ENCODE data around the gene SIAH2. TPM values are rescaled to one million over a fixed set of nuclear protein-coding genes. Genes with fewer than 3 reads are reported as not detected.
A peak's percentile ranks its signal among the peaks of the same experiment; 100 is the strongest.

The SIAH2 gene
- total and polyA plus RNA-seq, 7 experiments from 2014 or later, result 13.9 to 39.2 (median 27.4) TPM

DNA sequence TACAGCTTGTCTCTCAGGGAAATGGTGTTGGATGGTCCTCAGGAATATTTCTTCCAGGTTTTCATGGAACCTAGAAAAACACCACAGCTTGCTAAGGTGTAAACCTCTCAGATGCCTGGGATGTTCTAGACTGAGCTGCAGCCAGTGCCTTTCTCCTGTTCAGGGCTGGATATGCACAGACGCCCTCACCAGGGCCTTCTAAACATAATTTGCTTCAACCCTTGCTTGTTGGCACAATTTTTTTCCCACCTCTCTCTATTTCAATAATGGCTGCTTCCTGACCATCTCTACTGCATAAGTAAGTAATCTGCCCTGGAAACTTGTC lies 28.2 kb downstream of the SIAH2 start:
- Histone ChIP-seq H3K4me3 (ENCODE audit: low read length) (no peak overlapping the region), H3K27ac (ENCODE audit: low read depth, low read length) (no peak overlapping the region), H3K9me3 (ENCODE audit: control insufficient read depth in 2 of 3, low read length in 3 of 3) (no peaks in the 10 kb centered on the region), H3K27me3 (ENCODE audit: control insufficient read depth in 2 of 2, insufficient read depth in 2 of 2, low read length in 2 of 2) (no peaks in the 10 kb centered on the region), H3K4me1 (ENCODE audit: control insufficient read depth in 2 of 2, insufficient read depth in 2 of 2, low read length in 2 of 2) (peaks cover 0 to 3% of the 10 kb centered on the region in 2 donors), H3K36me3 (ENCODE audit: control insufficient read depth in 2 of 3, insufficient read depth in 3 of 3, low read length in 3 of 3) (no peaks in the 10 kb centered on the region)
- Mint-ChIP-seq H3K36me3 (peaks cover 0 to 2% (median 0%) of the 10 kb centered on the region in 5 donors), H3K27me3 (no peaks in the 10 kb centered on the region), H3K27ac (no peak overlapping the region), H3K4me1 (peaks cover 9 to 29% (median 25%) of the 10 kb centered on the region in 7 donors), H3K9me3 (no peaks in the 10 kb centered on the region), H3K4me3 (no peak overlapping the region)
- DNase-seq, result no peak
- ChIA-PET CTCF (interaction anchor here (0.7 kb wide), 1 partner anchor 44 kb away, joined by 3 read pairs; no protein-coding TSS in a partner anchor), POLR2A (interaction anchor here (0.7 kb wide), 1 partner anchor 557 kb away, joined by 3 read pairs; no protein-coding TSS in a partner anchor)
- no peak for ATAC-seq
- intact Hi-C loops (cut with micrococcal nuclease), result no loop called here

DNA sequence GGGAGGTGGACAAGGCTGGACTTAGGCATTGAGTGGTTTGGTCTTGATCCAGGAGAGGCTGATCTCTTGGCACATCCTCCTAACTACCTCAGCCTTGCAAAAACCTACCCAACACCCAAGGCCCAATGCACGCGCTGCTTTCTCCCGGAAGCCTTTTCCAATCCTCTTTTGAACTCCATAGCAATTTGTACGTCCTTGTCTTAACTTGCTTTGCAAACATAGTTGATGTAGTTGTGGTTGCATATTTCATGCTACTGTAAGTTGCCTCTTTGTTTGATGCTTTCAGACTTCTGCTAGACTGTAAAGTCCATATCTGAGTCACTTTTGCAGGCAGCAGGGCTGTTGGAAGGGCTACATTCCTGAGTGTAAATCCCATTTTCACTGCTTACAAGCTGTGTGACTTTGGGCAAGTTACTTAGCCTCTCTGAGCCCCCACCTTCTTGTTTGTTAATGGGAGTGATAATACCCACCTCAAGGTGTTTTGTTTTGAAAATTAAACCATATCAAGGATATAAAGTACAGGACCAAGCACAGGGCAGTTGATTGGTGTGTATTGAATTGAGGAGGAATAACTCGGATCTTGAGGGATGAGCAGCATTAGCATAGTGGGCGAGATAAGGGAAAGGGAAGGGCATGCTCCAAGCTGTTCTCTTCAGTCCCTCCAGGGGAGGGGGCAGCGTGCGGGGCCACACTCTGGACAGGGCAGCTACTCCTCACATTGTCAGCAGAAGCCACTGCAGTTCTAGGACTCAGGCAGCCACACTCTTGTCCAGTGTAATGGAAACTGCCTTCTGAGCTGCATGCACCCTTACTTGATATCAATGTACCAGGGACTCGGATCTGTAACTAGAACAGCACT lies 28.8 kb downstream of the SIAH2 start:
- Mint-ChIP-seq H3K4me3 (no peak overlapping the region), H3K36me3 (peaks cover 0 to 2% (median 0%) of the 10 kb centered on the region in 5 donors), H3K27me3 (no peaks in the 10 kb centered on the region), H3K4me1 (peaks cover 4 to 24% (median 20%) of the 10 kb centered on the region in 7 donors), H3K9me3 (no peaks in the 10 kb centered on the region), H3K27ac (no peak overlapping the region)
- Histone ChIP-seq H3K4me1 (ENCODE audit: control insufficient read depth in 2 of 2, insufficient read depth in 2 of 2, low read length in 2 of 2) (no peaks in the 10 kb centered on the region), H3K9me3 (ENCODE audit: control insufficient read depth in 2 of 3, low read length in 3 of 3) (no peaks in the 10 kb centered on the region), H3K27me3 (ENCODE audit: control insufficient read depth in 2 of 2, insufficient read depth in 2 of 2, low read length in 2 of 2) (no peaks in the 10 kb centered on the region), H3K27ac (ENCODE audit: low read depth, low read length) (no peak overlapping the region), H3K36me3 (ENCODE audit: control insufficient read depth in 2 of 3, insufficient read depth in 3 of 3, low read length in 3 of 3) (no peaks in the 10 kb centered on the region), H3K4me3 (ENCODE audit: low read length) (no peak overlapping the region)
- DNase-seq (no peak), ATAC-seq (no peak)
- intact Hi-C loops (cut with micrococcal nuclease), result no loop called here
- ChIA-PET CTCF (interaction anchor here (0.7 kb wide), 1 partner anchor 45 kb away, joined by 3 read pairs; no protein-coding TSS in a partner anchor), POLR2A (no interaction called here)

DNA sequence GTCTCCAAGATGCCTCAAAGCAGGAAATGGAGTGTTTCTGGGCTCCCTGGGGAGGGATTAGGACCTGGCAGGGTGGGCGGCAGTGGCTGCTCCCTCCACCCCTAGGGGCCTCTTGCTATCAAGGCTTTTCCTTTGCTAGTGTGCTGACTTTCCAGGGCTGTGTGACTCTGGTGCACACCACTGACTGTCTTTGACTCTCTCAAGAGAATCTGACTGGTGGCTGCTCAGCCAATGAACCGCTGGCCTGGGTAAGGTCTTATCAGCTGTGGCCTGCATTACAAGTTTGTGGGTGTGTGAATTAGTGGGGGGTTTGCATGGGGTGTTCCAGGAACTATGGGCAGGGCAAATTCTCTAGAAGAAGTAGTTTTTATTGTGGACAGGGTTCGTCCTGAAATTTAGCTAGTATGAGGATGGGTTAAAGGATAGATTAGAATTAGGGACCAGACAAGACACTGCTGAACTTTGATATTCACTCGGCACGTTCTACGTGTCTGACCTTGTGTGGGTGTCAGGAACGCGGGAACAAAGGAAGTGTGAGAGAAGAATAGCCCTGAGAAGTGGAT lies 29.5 kb downstream of the SIAH2 start:
- peaks cover 4 to 23% (median 15%) of the 10 kb centered on the region in 7 donors for H3K4me1 Mint-ChIP-seq
- H3K4me3 Mint-ChIP-seq, result no peak overlapping the region
- no peaks in the 10 kb centered on the region for H3K9me3 ChIP-seq (ENCODE audit: control insufficient read depth in 2 of 3, low read length in 3 of 3)
- peaks cover 0 to 2% (median 0%) of the 10 kb centered on the region in 5 donors for H3K36me3 Mint-ChIP-seq
- no peaks in the 10 kb centered on the region for H3K4me1 ChIP-seq (ENCODE audit: control insufficient read depth in 2 of 2, insufficient read depth in 2 of 2, low read length in 2 of 2)
- H3K9me3 Mint-ChIP-seq, result no peaks in the 10 kb centered on the region
- H3K4me3 ChIP-seq (ENCODE audit: low read length), result no peak overlapping the region
- no peak for DNase-seq
- POLR2A ChIA-PET, result no interaction called here
- CTCF ChIA-PET, result no interaction called here
- intact Hi-C loops (cut with micrococcal nuclease), result no loop called here
- no peaks in the 10 kb centered on the region for H3K27me3 ChIP-seq (ENCODE audit: control insufficient read depth in 2 of 2, insufficient read depth in 2 of 2, low read length in 2 of 2)
- H3K36me3 ChIP-seq (ENCODE audit: control insufficient read depth in 2 of 3, insufficient read depth in 3 of 3, low read length in 3 of 3), result no peaks in the 10 kb centered on the region
- H3K27ac ChIP-seq (ENCODE audit: low read depth, low read length), result no peak overlapping the region
- no peak overlapping the region for H3K27ac Mint-ChIP-seq
- no peaks in the 10 kb centered on the region for H3K27me3 Mint-ChIP-seq
- peak; percentile 54 for ATAC-seq

GRCh38 chr3:150729682-150730360 lies 33.1 kb downstream of the SIAH2 start:
- peaks cover 0 to 10% (median 0%) of the 10 kb centered on the region in 7 donors for H3K4me1 Mint-ChIP-seq
- H3K36me3 ChIP-seq (ENCODE audit: control insufficient read depth in 2 of 3, insufficient read depth in 3 of 3, low read length in 3 of 3), result no peaks in the 10 kb centered on the region
- no peaks in the 10 kb centered on the region for H3K9me3 Mint-ChIP-seq
- H3K27me3 Mint-ChIP-seq, result no peaks in the 10 kb centered on the region
- H3K27ac Mint-ChIP-seq, result no peak overlapping the region
- H3K27me3 ChIP-seq (ENCODE audit: control insufficient read depth in 2 of 2, insufficient read depth in 2 of 2, low read length in 2 of 2), result no peaks in the 10 kb centered on the region
- H3K27ac ChIP-seq (ENCODE audit: low read depth, low read length), result no peak overlapping the region
- no peak overlapping the region for H3K4me3 Mint-ChIP-seq
- H3K36me3 Mint-ChIP-seq, result peaks cover 0 to 7% (median 0%) of the 10 kb centered on the region in 5 donors
- intact Hi-C loops (cut with micrococcal nuclease), result no loop called here
- DNase-seq (no peak), ATAC-seq (no peak)
- H3K4me1 ChIP-seq (ENCODE audit: control insufficient read depth in 2 of 2, insufficient read depth in 2 of 2, low read length in 2 of 2), result no peaks in the 10 kb centered on the region
- POLR2A ChIA-PET, result no interaction called here
- no peak overlapping the region for H3K4me3 ChIP-seq (ENCODE audit: low read length)
- CTCF ChIA-PET, result no interaction called here
- no peaks in the 10 kb centered on the region for H3K9me3 ChIP-seq (ENCODE audit: control insufficient read depth in 2 of 3, low read length in 3 of 3)

DNA sequence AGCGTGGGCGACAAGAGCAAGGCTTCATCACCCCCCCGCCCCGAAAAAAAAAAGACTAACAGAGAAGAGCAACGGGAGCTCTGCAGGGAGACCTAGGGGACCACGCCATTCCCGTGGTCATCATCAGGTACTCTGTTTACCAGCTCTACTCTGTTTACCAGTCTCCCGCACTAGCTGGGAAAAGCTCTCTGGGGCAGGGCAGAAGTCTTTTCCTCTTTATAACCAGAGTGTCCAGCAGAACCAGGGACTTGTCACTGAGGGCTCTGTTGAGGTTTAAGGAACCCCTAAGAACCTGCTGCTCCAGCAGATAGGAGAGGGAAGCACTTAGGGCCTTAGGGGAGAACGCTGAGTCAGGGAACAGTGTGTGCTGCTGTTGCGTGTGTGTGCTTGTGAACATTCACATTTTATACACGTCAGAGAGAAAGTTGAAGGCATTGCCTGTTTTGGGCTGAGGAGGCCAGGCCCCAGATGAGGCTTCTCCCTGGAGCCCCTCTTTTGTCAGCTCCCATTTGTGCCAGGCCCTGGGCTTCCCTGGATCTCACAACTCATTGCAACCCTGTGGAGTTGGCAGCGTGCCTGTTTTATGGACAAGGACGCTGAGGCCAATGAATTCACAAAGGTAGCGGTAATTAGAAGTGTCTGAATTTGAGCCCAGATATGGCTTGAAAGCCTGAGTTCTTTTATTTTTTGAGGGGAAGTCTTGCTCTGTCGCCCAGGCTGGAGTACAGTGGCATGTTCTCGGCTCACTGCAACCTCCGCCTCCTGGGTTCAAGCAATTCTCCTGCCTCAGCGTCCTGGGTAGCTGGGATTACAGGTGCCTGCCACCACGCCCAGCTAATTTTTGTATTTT lies 35.1 kb downstream of the SIAH2 start:
- no peak for DNase-seq
- ATAC-seq, result no peak
- Histone ChIP-seq H3K27ac (ENCODE audit: low read depth, low read length) (no peak overlapping the region), H3K4me1 (ENCODE audit: control insufficient read depth in 2 of 2, insufficient read depth in 2 of 2, low read length in 2 of 2) (no peaks in the 10 kb centered on the region), H3K9me3 (ENCODE audit: control insufficient read depth in 2 of 3, low read length in 3 of 3) (no peaks in the 10 kb centered on the region), H3K36me3 (ENCODE audit: control insufficient read depth in 2 of 3, insufficient read depth in 3 of 3, low read length in 3 of 3) (no peaks in the 10 kb centered on the region), H3K4me3 (ENCODE audit: low read length) (no peak overlapping the region), H3K27me3 (ENCODE audit: control insufficient read depth in 2 of 2, insufficient read depth in 2 of 2, low read length in 2 of 2) (no peaks in the 10 kb centered on the region)
- Mint-ChIP-seq H3K36me3 (peaks cover 0 to 7% (median 0%) of the 10 kb centered on the region in 5 donors), H3K27me3 (no peaks in the 10 kb centered on the region), H3K4me1 (peaks cover 0 to 16% (median 2%) of the 10 kb centered on the region in 7 donors), H3K9me3 (no peaks in the 10 kb centered on the region), H3K4me3 (no peak overlapping the region), H3K27ac (no peak overlapping the region)
- ChIA-PET POLR2A (no interaction called here), CTCF (interaction anchor here (1.1 kb wide), 1 partner anchor 40 kb away, joined by 3 read pairs; no protein-coding TSS in a partner anchor)
- intact Hi-C loops (cut with micrococcal nuclease), result no loop called here

DNA sequence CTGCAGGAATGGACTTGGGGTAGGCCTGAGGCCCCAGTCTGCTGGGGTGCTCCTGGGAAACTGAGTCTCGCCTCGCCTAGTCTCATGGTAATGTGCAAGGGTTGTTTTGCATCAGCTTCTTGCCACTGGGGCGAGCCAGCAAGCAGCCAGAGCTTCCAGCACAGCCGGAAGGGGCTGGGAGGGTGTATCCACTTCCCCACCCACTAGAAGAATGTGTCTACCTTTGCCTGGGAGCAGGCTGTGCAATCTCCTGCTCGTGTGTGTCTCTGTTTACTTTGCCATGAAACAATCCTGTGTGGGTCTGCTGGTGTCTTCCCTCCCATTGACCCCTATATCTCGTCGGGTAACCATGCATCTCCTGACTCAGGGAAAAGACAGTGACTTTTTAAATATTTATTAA lies 37.4 kb downstream of the SIAH2 start:
- no peaks in the 10 kb centered on the region for H3K9me3 Mint-ChIP-seq
- peaks cover 0 to 25% (median 9%) of the 10 kb centered on the region in 7 donors for H3K4me1 Mint-ChIP-seq
- CTCF ChIA-PET, result no interaction called here
- H3K36me3 Mint-ChIP-seq, result peaks cover 0 to 7% (median 0%) of the 10 kb centered on the region in 5 donors
- POLR2A ChIA-PET, result interaction anchor here (1.4 kb wide), 1 partner anchor 38 kb away, joined by 6 read pairs; the partner anchor contains the start of gene SIAH2
- no peak overlapping the region for H3K27ac Mint-ChIP-seq
- H3K4me3 Mint-ChIP-seq, result no peak overlapping the region
- no peaks in the 10 kb centered on the region for H3K4me1 ChIP-seq (ENCODE audit: control insufficient read depth in 2 of 2, insufficient read depth in 2 of 2, low read length in 2 of 2)
- H3K4me3 ChIP-seq (ENCODE audit: low read length), result no peak overlapping the region
- no peaks in the 10 kb centered on the region for H3K9me3 ChIP-seq (ENCODE audit: control insufficient read depth in 2 of 3, low read length in 3 of 3)
- H3K27me3 Mint-ChIP-seq, result no peaks in the 10 kb centered on the region
- no peak overlapping the region for H3K27ac ChIP-seq (ENCODE audit: low read depth, low read length)
- intact Hi-C loops (cut with micrococcal nuclease), result no loop called here
- no peaks in the 10 kb centered on the region for H3K36me3 ChIP-seq (ENCODE audit: control insufficient read depth in 2 of 3, insufficient read depth in 3 of 3, low read length in 3 of 3)
- DNase-seq (no peak), ATAC-seq (no peak)
- H3K27me3 ChIP-seq (ENCODE audit: control insufficient read depth in 2 of 2, insufficient read depth in 2 of 2, low read length in 2 of 2), result no peaks in the 10 kb centered on the region

All from naive thymus-derived CD4-positive, alpha-beta T cell (primary cell).